ENCODE data around the gene WNT5A.

WNT5A gene

DNA sequence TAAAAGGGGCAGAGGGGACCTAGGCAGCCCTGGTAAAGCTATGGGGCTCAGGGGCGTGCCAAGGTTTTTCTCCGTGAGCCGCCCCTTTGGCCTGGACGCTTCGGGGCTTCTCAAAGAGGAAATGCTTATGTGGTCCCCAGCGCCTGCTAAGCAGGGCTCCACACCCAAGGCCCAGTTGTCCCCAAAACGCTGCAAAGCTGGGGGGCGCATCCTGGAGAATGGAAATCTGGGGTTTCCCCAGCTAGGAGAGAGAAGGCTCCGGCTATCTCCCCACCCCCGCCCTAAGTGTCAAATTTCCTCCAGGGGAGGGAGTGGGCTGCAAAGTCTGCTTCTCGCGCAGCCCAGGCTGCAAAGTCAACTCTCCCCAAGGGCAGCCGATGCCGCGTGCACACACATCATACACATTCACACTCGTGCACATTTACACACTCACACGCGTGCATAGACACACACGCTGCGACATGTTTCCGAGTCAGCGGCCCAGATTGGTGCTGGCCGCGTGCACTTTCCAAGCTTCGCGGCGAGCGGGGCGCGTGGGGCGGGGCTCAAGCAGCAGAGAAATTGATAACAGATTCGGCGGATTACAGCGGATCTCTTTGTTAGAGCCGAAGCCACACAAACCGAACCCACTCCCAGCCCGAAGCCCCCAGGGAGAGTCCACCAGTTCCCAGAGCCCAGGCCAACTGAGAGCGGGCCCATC lies 4.5 kb downstream of the WNT5A start:
- peak overlapping the region; percentile 70 for H3K4me3 ChIP-seq (ENCODE audit: low read depth, low read length)
- TF ChIP-seq CTCF (conservative IDR thresholded peaks at IDR 0.05; ENCODE audit: low read depth, low read length) = no peak
- peak; percentile 68 for DNase-seq (ENCODE audit: low read depth)

DNA sequence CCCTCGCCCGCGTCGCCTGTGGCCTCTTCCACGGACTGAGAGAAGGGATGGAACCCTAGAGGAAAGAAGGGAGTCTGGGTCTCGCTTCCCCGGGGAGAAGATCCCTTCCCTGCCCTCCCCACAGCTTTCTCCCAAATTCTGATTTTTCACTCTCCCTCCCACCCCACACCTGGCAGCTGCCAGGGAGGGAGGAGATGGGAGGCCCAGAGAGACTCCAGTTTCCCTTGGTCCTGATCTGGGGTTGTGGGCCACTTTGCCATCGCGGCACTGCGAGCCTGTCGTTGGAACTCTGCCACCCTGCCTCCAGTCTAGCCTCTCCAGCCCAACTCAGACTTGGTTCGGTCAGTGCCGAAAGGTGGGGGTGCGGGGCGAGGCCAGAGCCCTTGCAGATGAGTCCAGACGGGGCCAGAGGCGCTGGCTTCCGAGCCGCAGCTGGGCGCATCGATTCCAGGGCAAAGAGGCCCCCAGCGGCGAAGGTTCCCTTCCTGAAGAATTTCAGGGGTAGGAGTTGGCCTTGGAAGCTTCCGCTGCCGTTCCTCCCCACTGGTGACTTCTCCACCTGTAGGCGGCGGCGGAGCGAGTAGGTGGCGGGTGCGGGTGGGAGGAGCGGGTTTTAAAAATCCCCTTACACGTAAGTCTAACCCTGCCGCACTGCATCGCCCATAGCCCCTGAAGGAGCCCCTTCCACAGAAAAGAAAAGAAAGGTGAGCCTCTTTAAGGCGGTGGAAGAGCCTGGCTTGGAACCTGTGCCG lies 5.2 kb downstream of the WNT5A start:
- H3K4me3 ChIP-seq (ENCODE audit: low read depth, low read length) = peak overlapping the region; percentile 70
- DNase-seq (ENCODE audit: low read depth) = peak; percentile 52
- peak; percentile 45 for TF ChIP-seq CTCF (conservative IDR thresholded peaks at IDR 0.05; ENCODE audit: low read depth, low read length)

DNA sequence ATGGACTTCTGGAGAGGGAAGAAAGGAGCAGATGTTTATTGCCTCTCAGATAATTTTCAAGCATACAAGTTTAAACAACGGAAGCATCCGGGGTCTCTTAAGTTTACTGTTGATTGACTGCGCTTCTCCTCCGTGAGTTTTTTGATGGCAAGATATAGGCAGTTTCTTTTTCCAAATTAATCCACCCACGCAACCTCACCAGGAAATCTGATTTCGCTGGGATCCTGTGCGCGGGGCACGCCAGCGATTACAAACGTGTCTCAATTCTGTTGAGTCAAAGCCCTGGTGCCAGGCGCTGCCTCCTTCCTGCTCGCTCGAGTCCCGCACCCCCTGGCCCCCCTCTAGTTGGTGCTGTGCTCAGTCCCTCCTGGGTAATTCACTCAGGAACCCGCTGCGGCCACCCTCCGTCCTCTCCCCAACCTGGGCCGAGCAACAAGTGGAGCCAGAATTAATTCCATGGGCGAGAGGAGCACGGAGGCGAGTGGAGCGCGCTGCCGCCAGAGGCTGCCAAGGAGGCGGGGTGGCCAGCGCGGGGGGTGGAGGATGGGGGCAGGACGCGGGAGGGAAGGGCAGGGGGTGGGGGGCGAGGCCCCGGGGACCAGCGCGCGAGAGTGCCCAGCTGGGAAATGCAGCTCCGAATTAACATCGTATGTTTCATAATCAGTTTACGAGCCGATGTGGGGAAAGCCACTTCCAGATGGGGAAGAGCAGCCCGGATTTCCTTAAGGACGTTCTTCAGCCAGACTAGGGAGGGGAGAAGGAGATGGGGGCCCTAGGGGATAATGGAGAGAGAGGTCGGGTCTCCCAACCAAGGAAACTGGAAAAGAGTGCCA lies 6.0 kb downstream of the WNT5A start:
- peak; percentile 58 for DNase-seq (ENCODE audit: low read depth)
- peak overlapping the region; percentile 70 for H3K4me3 ChIP-seq (ENCODE audit: low read depth, low read length)
- TF ChIP-seq CTCF (conservative IDR thresholded peaks at IDR 0.05; ENCODE audit: low read depth, low read length) = no peak

DNA sequence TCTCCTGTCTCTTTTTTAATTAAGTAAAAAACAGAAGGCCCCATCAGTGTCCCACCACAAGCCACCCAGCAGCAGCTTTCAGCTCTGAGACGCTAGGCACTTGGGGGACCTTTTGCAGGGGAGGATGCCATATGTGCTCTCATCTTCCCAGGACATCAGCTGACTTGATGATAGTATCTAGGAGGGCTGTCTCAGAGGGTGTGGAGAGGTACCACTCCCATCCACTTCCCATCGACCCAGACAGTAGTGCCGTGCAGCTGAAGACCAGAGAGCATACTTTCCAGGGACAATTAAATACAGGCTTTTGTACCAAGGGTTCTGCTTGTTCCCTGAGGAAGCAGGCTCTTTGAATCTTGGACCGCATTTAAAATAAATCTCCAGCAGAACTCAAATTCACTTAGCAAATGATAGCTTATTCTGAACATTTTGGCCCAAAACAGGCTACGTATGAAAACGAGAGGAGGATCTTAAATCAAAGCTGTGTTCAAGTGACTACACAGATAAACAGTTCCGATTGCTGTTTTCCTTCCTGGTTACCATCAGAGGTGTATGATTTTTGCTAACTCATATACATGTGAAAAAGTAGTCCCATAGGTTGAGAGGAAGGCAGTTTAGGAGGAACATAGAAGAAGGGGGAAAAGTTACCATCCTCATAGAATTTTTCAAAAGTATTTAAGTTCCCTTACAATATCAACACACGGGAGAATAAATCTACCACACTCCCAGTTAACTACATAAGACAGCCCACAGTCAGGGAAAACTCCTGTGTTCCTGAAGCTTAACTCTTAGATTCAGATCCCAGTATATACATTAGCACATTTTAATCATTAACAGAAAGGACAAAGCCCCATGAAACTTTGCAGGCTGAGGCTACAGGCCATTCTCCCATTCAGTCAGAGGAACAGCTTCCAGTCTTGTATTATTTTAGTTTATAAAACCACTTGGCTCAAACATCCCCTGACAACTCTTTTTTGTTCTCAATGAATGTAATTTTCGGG lies 9.5 kb downstream of the WNT5A start:
- DNase-seq (ENCODE audit: low read depth) = no peak
- no peak overlapping the region for H3K4me3 ChIP-seq (ENCODE audit: low read depth, low read length)
- no peak for TF ChIP-seq CTCF (conservative IDR thresholded peaks at IDR 0.05; ENCODE audit: low read depth, low read length)

DNA sequence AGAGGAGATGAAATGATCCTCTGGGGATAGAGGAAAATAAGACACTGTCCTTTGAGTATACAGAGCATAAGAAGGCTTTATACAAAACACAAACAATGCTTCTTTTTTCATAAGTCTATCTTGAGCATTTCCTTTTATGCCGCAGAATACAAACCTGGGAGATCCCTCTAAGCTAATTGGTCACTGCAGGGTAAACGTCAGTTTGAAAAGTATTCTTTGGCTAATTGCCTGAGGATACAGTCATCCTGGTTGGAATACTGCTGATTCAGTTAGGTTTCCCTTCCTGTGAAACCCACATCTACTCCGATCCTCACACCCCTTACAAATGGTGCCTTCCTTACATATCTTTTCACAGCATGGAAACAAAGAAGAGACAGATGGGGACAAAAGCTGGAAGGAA lies 10.6 kb downstream of the WNT5A start:
- no peak overlapping the region for H3K4me3 ChIP-seq (ENCODE audit: low read depth, low read length)
- TF ChIP-seq CTCF (conservative IDR thresholded peaks at IDR 0.05; ENCODE audit: low read depth, low read length) = no peak
- peak; percentile 91 for DNase-seq (ENCODE audit: low read depth)

DNA sequence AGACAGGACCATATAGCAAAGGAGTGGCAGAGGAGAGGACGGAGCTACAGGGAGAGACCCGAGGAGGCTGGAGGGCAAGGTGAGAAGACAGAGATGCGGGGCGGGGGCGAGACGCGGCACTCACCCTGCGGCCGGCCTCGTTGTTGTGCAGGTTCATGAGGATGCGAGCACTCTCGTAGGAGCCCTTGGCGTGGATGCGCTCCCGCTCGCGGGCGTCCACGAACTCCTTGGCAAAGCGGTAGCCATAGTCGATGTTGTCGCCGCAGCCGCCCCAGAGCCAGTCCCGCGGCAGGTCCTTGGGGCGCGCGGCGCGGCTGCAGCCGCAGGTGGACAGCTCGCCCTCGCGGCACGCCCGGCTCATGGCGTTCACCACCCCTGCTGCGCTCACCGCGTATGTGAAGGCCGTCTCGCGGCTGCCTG lies 12.9 kb downstream of the WNT5A start:
- H3K4me3 ChIP-seq (ENCODE audit: low read depth, low read length) = no peak overlapping the region
- TF ChIP-seq CTCF (conservative IDR thresholded peaks at IDR 0.05; ENCODE audit: low read depth, low read length) = no peak
- no peak for DNase-seq (ENCODE audit: low read depth)

Measured in choroid plexus epithelial cell (primary cell).